Trophoblast cell (in vitro differentiated cells and primary cell): Measurements from ENCODE around the gene TMEM225. TPM values are rescaled to one million over a fixed set of nuclear protein-coding genes. Genes with fewer than 3 reads are reported as not detected.

Experiments
- DNase-seq, 2 donors: peaks; one replicate each; pipeline ENCODE4 v3.0.0-alpha.2; 2016
- H2AFZ ChIP-seq: 2 replicates; pipeline ENCODE4 v1.6.1; 2013; ENCODE audit warnings: low read length, moderate library complexity, mild to moderate bottlenecking; ENCODE audit not compliant: insufficient read depth, poor library complexity
- H2AK5ac ChIP-seq: 2 replicates; pipeline ENCODE4 v1.6.1; 2013; ENCODE audit warnings: mild to moderate bottlenecking, low read length
- H2BK120ac ChIP-seq: 2 replicates; pipeline ENCODE4 v1.6.1; 2013; ENCODE audit warnings: low read length, mild to moderate bottlenecking, moderate library complexity; ENCODE audit not compliant: insufficient read depth, poor library complexity
- H2BK12ac ChIP-seq: 2 replicates; pipeline ENCODE4 v1.6.1; 2013; ENCODE audit warnings: mild to moderate bottlenecking, low read length, moderate library complexity
- H2BK5ac ChIP-seq: 2 replicates; pipeline ENCODE4 v1.6.1; 2013; ENCODE audit warnings: low read length, low read depth, moderate library complexity, mild to moderate bottlenecking; ENCODE audit not compliant: poor library complexity
- H3K14ac ChIP-seq: 2 replicates; pipeline ENCODE4 v1.6.1; 2013; ENCODE audit warnings: mild to moderate bottlenecking, low read length
- H3K18ac ChIP-seq: 2 replicates; pipeline ENCODE4 v1.6.1; 2013; ENCODE audit warnings: mild to moderate bottlenecking, low read length
- H3K23ac ChIP-seq: 2 replicates; pipeline ENCODE4 v1.6.1; 2013; ENCODE audit warnings: low read length
- H3K27ac ChIP-seq: 2 replicates; pipeline ENCODE4 v1.5.1; 2013; ENCODE audit warnings: low read depth, mild to moderate bottlenecking, inconsistent platforms, low read length, moderate library complexity
- H3K27me3 ChIP-seq: 2 replicates; pipeline ENCODE4 v1.6.1; 2013; ENCODE audit warnings: inconsistent platforms, mild to moderate bottlenecking, low read length, moderate library complexity; ENCODE audit not compliant: insufficient read depth
- H3K36me3 ChIP-seq, 2 experiments: 1 replicate in 1 of 2; 2 replicates in 1 of 2; pipeline ENCODE4 v1.6.1; 2013; ENCODE audit warnings: low read length in 2 of 2, mild to moderate bottlenecking in 2 of 2, moderate library complexity in 1 of 2; ENCODE audit not compliant: insufficient read depth in 2 of 2, control insufficient read depth in 1 of 2
- H3K4ac ChIP-seq: 2 replicates; pipeline ENCODE4 v1.6.1; 2013; ENCODE audit warnings: low read depth, mild to moderate bottlenecking, low read length, moderate library complexity
- H3K4me1 ChIP-seq, 2 experiments: 1 replicate in 1 of 2; 2 replicates in 1 of 2; pipeline ENCODE4 v1.6.1; 2013; ENCODE audit warnings: low read length in 2 of 2, mild to moderate bottlenecking in 2 of 2, moderate library complexity in 1 of 2; ENCODE audit not compliant: insufficient read depth in 2 of 2, control insufficient read depth in 1 of 2
- H3K4me2 ChIP-seq: 2 replicates; pipeline ENCODE4 v1.6.1; 2013; ENCODE audit warnings: inconsistent platforms, mild to moderate bottlenecking, low read length, moderate library complexity
- H3K4me3 ChIP-seq: 2 replicates; pipeline ENCODE4 v1.5.1; 2013; ENCODE audit warnings: mild to moderate bottlenecking, low read depth, low read length, inconsistent platforms
- H3K79me1 ChIP-seq: one replicate; pipeline ENCODE4 v1.6.1; 2013; ENCODE audit warnings: low read length
- H3K79me2 ChIP-seq: 2 replicates; pipeline ENCODE4 v1.6.1; 2013; ENCODE audit warnings: low read length, mild to moderate bottlenecking; ENCODE audit not compliant: control insufficient read depth, insufficient read depth, poor library complexity
- H3K9ac ChIP-seq: 2 replicates; pipeline ENCODE4 v1.6.1; 2013; ENCODE audit warnings: mild to moderate bottlenecking, low read length
- H3K9me3 ChIP-seq: 2 replicates; pipeline ENCODE4 v1.6.1; 2013; ENCODE audit warnings: low read depth, mild to moderate bottlenecking, control low read depth, inconsistent platforms, low read length; ENCODE audit not compliant: insufficient read depth
- H4K12ac ChIP-seq: 2 replicates; pipeline ENCODE4 v1.6.1; 2013; ENCODE audit warnings: low read depth, mild to moderate bottlenecking, low read length, moderate library complexity
- H4K8ac ChIP-seq: 2 replicates; pipeline ENCODE4 v1.6.1; 2013; ENCODE audit warnings: low read depth, mild to moderate bottlenecking, low read length, moderate library complexity
- H4K91ac ChIP-seq: one replicate; pipeline ENCODE4 v1.6.1; 2013; ENCODE audit warnings: low read depth, mild to moderate bottlenecking, low read length, moderate library complexity
- WGBS: extraction: QIAGEN DNeasy Blood & Tissue Kit; methylation state at CpG from one replicate; pipeline ENCODE4 v1.1.7; 2013; ENCODE audit warnings: missing lambda C conversion rate; ENCODE audit not compliant: insufficient read length, insufficient coverage; ENCODE audit errors: extremely low coverage; 5-methylcytosine and 5-hydroxymethylcytosine counted together
- polyA plus RNA-seq: library from polyadenylated mRNA; stranded (reverse); fragments of 200-250 nt; gene quantifications from 2 replicates; pipeline ENCODE4 v1.2.3, GENCODE V29; 2013

Gene TMEM225, protein sequence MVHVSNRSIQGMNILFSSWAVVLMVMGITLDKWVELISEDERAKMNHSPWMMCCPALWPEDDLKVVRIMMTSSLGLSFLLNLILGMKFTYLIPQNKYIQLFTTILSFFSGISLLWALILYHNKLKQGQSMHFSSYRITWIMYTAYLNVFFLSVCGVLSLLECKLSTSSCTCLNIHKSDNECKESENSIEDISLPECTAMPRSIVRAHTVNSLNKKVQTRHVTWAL
- polyA plus RNA-seq: not detected in 2 replicates

DNA sequence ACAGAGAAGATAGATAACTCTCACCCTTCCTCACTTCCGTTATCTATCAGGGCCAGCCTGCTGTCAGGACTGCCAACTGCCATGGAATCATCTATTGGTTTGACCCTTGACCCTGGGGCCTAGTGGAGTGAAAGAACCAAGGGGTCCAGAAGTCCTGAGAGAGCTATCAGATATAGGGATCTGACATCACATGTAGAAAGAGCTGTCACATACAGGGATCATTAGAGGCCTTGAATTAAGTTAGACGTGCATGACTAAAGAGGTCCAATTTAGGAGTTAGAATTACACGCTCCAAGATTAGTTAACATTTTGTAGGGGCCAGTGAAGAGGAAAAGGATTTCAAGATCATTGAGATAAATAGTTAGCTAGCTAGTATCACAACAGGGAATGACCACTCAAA lies at the start of gene TMEM225:
TMEM225 (minus strand) TSS at position 101 of the 400 bp plus-strand sequence. CDS start 245 bp downstream, outside the sequence.
- H3K9me3 ChIP-seq: peaks cover 3% of the 10 kb centered on the region
- H2AK5ac ChIP-seq: no peak within 1 kb of the TSS
- H3K79me1 ChIP-seq: no peaks in the 10 kb centered on the region
- no peaks in the 10 kb centered on the region for H3K36me3 ChIP-seq
- no peak within 1 kb of the TSS for H3K27ac ChIP-seq
- no peak within 1 kb of the TSS for H2BK5ac ChIP-seq
- no peaks in the 10 kb centered on the region for H3K4me1 ChIP-seq
- H2BK120ac ChIP-seq: no peak within 1 kb of the TSS
- H3K9ac ChIP-seq: no peak within 1 kb of the TSS
- H3K4me2 ChIP-seq: no peak within 1 kb of the TSS
- H3K14ac ChIP-seq: no peak within 1 kb of the TSS
- H4K8ac ChIP-seq: no peak within 1 kb of the TSS
- H3K79me2 ChIP-seq: no peaks in the 10 kb centered on the region
- no peak within 1 kb of the TSS for H3K4ac ChIP-seq
- no peak for DNase-seq
- H3K23ac ChIP-seq: no peak within 1 kb of the TSS
- H3K4me3 ChIP-seq: no peak within 1 kb of the TSS
- no peak within 1 kb of the TSS for H3K18ac ChIP-seq
- H2AFZ ChIP-seq: no peak within 1 kb of the TSS
- no peaks in the 10 kb centered on the region for H3K27me3 ChIP-seq
- no CpG with 5 or more reads among the region's 3 CpGs for WGBS
- H2BK12ac ChIP-seq: no peak within 1 kb of the TSS
- no peak within 1 kb of the TSS for H4K12ac ChIP-seq
- no peak within 1 kb of the TSS for H4K91ac ChIP-seq

DNA sequence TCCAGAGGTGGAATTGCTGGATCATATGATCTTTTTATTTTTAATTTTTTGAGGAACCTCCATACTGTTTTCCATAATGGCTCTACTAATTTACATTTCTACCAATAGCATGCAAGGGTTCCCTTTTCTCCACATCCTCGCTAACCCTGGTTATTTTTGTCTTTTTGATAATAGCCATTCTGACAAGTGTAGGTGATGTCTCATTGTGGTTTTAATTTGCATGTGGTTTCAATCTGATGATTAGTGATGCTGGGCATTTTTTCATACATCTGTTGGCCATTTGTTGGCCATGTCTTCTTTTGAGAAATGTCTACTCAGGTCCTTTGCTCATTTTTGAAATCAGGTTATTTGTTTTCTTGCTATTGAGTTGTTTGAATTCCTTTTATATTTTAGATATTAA lies 38.6 kb upstream of the TMEM225 start:
- Histone ChIP-seq H3K4me1 (no peaks in the 10 kb centered on the region), H3K79me1 (no peaks in the 10 kb centered on the region), H3K4me3 (no peak overlapping the region), H2AK5ac (no peak overlapping the region), H3K23ac (no peak overlapping the region), H3K27me3 (no peaks in the 10 kb centered on the region), H3K27ac (no peak overlapping the region), H3K18ac (no peak overlapping the region), H3K36me3 (no peaks in the 10 kb centered on the region), H4K91ac (no peak overlapping the region), H3K14ac (no peak overlapping the region), H4K12ac (no peak overlapping the region), H3K79me2 (no peaks in the 10 kb centered on the region), H2BK12ac (no peak overlapping the region), H3K4me2 (no peak overlapping the region), H2BK120ac (no peak overlapping the region), H2AFZ (no peak overlapping the region), H2BK5ac (no peak overlapping the region), H3K9me3 (no peaks in the 10 kb centered on the region), H4K8ac (no peak overlapping the region), H3K4ac (no peak overlapping the region), H3K9ac (no peak overlapping the region)
- DNase-seq: no peak
- WGBS: no CpG with 5 or more reads among the region's 1 CpG

DNA sequence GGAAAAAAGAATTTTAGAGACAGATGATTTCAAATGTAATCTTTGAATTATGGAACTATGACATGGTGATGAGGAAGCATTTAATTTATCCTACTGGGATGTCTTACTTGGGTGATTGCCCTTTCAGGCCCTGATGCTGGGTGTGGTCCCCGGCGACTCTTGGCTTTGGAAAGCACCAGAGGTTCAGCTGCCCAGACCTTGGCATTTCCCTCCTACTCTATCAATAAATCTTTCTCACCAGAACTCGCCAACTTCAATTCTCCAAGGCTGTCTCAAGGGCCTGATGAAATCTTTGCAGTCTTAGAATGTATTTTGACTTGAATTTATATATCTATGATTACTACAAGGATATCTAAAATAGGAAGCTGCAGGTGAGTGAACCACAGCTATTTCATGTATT lies 35.5 kb upstream of the TMEM225 start:
- WGBS: no CpG with 5 or more reads among the region's 3 CpGs
- H2BK5ac ChIP-seq: no peak overlapping the region
- H2BK120ac ChIP-seq: no peak overlapping the region
- no peak overlapping the region for H3K14ac ChIP-seq
- no peak for DNase-seq
- no peaks in the 10 kb centered on the region for H3K4me1 ChIP-seq
- no peak overlapping the region for H2AK5ac ChIP-seq
- H3K4me3 ChIP-seq: no peak overlapping the region
- H2BK12ac ChIP-seq: no peak overlapping the region
- no peak overlapping the region for H3K18ac ChIP-seq
- H4K8ac ChIP-seq: no peak overlapping the region
- H4K12ac ChIP-seq: no peak overlapping the region
- H2AFZ ChIP-seq: no peak overlapping the region
- H3K4ac ChIP-seq: no peak overlapping the region
- H3K9me3 ChIP-seq: no peaks in the 10 kb centered on the region
- no peak overlapping the region for H3K27ac ChIP-seq
- no peak overlapping the region for H3K23ac ChIP-seq
- no peaks in the 10 kb centered on the region for H3K79me1 ChIP-seq
- no peaks in the 10 kb centered on the region for H3K36me3 ChIP-seq
- no peak overlapping the region for H4K91ac ChIP-seq
- H3K4me2 ChIP-seq: no peak overlapping the region
- no peak overlapping the region for H3K9ac ChIP-seq
- no peaks in the 10 kb centered on the region for H3K27me3 ChIP-seq
- H3K79me2 ChIP-seq: no peaks in the 10 kb centered on the region

DNA sequence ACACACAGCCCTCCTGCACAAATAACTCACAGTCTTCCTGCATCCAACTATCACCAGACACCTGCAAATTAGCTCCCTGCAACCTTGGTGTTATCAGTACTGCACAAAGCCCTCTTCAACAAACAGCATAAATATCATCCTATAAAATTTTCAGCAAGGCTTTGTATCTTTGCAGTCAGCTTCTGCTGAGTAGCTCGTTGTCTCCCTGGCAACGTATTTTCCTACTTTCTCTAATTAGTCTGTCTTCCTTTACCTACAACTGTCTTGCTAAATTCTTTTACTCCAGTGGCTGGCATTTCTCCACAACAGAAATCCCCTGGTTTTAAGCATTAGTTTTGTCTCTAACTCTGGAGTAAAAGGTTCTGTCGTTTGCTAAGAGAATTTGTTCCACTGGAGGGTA lies 20.4 kb upstream of the TMEM225 start:
- H3K4ac ChIP-seq: no peak overlapping the region
- no peak for DNase-seq
- H4K12ac ChIP-seq: no peak overlapping the region
- no peaks in the 10 kb centered on the region for H3K36me3 ChIP-seq
- no peak overlapping the region for H2BK5ac ChIP-seq
- H3K9ac ChIP-seq: no peak overlapping the region
- no peaks in the 10 kb centered on the region for H3K4me1 ChIP-seq
- no peak overlapping the region for H3K14ac ChIP-seq
- H3K79me2 ChIP-seq: no peaks in the 10 kb centered on the region
- H3K23ac ChIP-seq: no peak overlapping the region
- no peak overlapping the region for H3K27ac ChIP-seq
- no peak overlapping the region for H2BK12ac ChIP-seq
- H3K27me3 ChIP-seq: no peaks in the 10 kb centered on the region
- H3K9me3 ChIP-seq: no peaks in the 10 kb centered on the region
- no peak overlapping the region for H4K8ac ChIP-seq
- no peak overlapping the region for H2AK5ac ChIP-seq
- H3K18ac ChIP-seq: no peak overlapping the region
- H3K79me1 ChIP-seq: no peaks in the 10 kb centered on the region
- H4K91ac ChIP-seq: no peak overlapping the region
- no CpG with 5 or more reads among the region's 3 CpGs for WGBS
- H2BK120ac ChIP-seq: no peak overlapping the region
- H3K4me2 ChIP-seq: no peak overlapping the region
- no peak overlapping the region for H2AFZ ChIP-seq
- H3K4me3 ChIP-seq: no peak overlapping the region
